ENCODE measurements around the gene LRRC17.

Gene LRRC17, protein sequence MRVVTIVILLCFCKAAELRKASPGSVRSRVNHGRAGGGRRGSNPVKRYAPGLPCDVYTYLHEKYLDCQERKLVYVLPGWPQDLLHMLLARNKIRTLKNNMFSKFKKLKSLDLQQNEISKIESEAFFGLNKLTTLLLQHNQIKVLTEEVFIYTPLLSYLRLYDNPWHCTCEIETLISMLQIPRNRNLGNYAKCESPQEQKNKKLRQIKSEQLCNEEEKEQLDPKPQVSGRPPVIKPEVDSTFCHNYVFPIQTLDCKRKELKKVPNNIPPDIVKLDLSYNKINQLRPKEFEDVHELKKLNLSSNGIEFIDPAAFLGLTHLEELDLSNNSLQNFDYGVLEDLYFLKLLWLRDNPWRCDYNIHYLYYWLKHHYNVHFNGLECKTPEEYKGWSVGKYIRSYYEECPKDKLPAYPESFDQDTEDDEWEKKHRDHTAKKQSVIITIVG
- total RNA-seq: 0 to 0.77 (median 0.15) reads per million in 17 experiments

DNA sequence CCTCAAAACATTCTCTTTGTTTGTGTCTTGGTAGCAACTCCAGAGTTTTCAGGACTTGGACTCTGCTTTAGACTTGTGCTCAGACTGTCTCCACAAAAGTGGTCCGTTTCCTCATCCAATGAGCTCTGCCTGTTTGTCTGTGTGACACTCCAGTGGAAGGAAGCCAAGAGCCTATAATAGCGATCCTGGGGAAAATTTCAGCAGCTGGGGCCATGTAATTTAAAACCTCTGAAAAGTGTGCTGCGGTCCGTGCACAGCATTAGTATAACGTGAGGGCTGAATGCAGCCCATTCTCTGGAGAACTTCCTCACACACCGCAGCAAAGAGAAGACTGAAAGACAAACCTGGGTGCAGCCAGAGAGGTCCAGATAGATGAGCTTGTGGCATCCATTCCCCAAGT lies at the start of gene LRRC17:
Gene LRRC17, plus strand, starts transcription at position 259 of the 400 bp plus-strand sequence. CDS start 20,914 bp downstream, outside the sequence.
- DNase-seq: no peak

DNA sequence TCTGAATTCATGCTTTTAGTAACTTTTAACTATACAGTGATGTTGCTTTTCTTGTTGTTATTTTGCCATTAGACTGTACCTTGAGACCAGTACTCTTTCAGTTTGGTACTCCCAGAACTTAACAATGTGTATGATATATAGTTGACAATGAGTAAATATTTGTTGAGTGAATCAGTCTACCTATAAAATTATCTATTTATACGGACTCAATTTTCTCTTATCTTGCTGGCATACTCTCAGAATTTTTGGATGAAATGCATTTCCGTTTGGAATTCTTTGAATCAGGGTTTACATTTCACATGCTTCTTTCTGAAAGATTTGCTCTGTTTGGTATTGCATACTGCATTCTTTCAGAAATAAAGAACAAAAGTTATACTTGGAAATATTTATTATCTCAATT lies 47.8 kb upstream of the LRRC17 start:
- DNase-seq: no peak

DNA sequence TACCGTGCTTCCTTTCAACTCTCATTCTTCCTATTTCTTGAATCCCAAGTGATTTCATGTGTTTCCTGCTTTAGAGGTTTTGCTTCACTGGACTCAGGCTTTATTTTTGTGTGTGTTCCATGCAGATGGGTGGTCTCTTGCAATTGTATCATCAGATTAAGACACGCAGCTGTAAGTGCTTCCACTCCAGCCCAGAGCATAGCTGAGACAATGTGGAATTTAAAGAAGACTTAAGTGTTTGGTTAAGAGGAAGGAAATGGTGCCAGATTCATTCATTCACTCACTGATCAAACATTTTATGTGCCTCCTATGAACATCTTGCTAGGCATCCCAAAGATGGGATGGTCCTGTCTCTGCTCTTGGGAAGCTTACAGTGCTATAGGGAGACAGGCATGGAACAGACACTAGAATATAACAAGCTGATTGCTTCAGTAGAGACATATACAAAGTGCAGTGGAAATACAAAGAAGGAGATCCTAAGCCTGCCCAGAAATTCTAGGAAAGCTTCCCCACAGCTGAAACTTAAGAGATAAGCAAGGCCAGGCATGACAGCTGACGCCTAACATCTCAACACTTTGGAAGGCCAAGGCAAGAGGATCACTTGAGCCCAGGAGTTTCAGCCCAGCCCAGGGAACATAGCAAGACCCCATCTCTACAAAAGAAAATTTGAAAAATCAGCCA lies 46.1 kb upstream of the LRRC17 start:
- DNase-seq: no peak

DNA sequence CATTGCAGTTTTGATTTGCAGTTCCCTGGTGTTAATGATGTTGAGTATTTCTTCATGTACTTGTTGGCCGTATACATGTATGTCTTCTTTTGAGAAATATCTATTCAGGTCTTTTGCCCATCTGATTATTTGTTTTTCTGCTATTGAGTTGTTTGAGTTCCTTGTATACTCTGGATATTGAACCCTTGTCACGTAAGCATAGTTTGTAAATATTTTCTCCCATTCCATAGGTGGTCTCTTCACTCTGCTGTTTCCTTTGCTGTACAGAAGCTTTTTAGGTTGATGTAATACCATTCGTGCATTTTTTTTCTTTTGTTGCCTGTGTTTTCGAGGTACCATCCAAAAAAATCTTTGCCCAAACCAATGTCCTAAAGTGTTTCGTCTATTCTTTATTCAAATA lies 43.6 kb upstream of the LRRC17 start:
- no peak for DNase-seq

DNA sequence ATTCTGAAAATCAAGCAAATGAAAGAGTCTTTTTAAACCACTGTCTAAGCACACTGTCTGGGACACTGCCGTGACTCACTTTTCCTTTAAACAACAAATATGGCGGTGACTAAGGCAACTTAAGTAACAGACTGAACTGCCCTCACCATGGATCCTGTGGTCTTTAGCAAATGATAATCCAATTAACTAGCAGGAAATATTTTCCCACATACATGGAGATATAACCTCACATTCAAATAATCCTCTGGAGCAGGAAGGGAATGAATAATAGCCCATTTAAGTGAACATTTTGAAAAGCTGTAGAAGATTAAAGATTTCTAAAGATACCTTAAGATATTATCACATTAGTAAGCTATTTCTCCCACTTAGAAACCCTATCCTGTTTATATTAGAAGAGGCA lies 40.3 kb upstream of the LRRC17 start:
- DNase-seq: no peak

DNA sequence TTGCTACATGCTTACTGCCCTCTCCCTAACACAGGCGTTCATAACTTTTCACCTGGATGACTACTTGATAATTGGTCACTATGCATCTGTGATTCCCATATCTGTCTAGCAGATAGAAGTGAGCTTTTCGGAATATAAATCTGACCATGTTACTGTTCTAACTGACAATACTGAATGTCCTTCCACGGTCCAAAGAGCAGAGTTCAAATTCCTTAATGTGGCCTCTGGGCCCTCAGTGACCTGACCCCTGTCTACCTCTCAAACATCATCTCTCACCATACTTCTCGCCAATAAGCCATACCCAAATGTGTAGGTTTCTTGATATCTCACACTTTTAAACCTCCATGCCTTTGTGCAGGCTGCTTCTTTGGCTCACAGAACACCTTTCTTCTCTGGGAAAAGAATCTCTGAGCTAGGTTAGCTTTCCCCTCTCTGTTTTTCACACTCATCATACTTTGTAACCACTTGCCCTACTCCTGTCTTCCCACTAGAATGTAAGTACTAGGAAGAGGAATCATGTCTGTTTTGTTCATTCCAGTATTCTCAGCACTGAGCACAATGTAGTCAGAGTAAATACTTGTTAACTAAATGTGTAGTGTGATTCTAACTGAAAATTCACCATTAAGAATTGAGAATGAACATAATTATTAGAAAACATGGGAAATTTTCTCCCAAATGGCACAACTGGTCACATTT lies 39.2 kb upstream of the LRRC17 start:
- no peak for DNase-seq

DNA sequence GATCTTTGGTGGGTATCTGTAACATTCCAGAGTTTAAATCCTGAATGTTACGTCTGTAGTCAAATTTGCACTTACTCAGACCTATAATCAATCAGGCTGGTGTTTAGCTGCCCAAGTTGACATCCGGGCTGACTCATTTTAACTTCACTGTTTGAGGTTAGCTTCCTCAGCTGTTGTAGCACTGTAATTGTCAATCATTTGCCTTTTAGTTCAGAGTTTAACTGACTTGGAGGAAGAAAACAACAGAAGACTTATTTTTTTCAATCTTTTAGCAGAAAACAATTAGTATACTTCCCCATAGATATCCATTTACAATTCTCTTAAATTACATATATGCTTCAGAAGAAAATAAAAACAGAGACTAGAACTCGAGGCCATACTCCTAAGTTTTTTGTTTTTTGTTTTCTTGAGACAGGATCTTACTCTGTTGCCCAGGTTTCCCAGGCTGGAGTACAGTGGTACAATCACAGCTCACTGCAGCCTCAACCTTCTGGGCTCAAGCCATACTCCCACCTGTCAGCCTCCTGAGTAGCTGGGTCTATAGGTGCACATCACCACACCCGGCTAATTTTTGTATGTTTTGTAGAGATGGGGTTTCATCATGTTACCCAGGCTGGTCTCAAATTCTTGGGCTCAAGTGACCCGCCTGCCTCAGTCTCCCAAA lies 38.5 kb upstream of the LRRC17 start:
- DNase-seq: peak in 3 of 4 experiments; percentile 41 to 56 (median 52)

DNA sequence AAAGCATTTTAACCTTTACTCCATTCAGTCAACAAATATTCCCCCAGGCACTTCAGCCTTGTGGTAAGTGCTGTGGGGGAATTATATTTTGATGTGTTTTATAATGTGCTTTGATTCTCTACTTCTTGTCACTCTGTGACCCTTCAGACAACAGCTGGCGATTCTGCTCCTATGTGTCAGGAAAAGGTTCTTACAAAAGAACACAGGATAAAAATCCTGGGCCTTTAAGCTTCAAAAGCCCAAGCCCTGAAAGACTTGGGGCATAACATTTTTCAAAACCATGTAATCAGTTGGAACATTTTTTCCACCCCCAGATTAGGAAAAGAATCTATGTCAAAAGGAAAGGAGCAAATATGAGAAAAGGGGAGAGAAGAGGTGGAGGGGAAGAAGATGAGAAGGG lies 37.8 kb upstream of the LRRC17 start:
- no peak for DNase-seq

DNA sequence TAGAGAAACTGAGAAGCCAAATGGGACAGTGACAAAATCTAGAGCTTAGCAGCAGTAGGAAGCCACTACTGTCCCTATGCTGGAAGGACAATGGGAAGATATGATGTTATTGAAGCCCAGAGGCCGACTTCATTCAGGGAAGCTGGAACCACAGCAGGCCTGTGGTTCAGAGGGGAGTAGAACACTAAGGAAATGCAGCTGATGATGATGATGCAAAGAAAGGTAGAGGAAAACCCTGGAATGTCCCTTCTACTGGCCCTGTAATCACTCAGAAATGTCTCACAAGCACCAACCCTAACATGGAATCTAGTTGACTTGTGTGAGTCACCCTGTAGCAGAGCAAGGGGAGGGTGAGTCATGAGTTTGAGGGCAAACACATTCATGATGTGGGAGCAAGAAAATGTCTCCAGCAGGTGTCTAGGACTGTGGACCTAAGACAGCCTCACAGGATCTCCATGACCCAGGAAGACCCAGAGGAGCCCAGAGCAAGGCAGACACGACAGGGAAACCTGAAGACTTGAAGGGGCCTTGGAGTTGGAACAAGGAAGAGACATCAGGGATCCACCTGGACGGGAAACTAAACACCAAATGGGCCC lies 37.0 kb upstream of the LRRC17 start:
- DNase-seq: peak; percentile 35 to 67 (median 56)

DNA sequence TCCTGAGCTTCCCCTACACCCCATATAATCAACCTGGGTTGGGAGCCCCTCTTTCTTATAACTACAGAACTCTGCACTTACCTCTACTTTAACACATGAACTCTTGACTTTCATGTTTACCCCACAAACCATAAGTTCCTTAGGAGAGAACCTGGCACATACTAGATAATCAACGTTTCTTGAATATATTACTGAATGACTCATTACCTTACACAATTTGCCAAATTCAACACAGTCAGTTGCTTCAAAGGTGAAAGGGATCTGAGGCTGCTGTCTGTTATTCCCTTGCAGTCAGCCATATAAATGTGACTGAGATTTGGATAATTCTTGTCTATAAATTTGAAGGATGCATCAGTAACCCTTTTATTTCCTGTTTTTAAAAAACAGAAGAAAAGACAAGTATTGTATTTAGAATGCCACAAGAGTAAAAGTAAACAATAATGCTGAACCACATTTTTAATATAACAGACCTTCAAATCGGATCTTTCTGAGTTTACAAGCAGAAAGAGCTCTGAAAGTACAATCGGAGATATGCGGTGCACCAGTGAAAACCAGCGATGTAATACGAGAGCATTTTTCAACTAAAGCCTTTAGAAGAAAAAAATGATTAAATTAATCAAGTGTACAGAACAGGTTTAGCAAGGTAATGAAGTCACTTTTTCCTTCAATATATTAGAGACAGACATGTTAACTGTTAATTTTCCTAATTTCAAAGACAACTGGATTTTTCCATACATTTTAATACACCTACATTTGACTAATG lies 29.5 kb upstream of the LRRC17 start:
- no peak for DNase-seq

DNA sequence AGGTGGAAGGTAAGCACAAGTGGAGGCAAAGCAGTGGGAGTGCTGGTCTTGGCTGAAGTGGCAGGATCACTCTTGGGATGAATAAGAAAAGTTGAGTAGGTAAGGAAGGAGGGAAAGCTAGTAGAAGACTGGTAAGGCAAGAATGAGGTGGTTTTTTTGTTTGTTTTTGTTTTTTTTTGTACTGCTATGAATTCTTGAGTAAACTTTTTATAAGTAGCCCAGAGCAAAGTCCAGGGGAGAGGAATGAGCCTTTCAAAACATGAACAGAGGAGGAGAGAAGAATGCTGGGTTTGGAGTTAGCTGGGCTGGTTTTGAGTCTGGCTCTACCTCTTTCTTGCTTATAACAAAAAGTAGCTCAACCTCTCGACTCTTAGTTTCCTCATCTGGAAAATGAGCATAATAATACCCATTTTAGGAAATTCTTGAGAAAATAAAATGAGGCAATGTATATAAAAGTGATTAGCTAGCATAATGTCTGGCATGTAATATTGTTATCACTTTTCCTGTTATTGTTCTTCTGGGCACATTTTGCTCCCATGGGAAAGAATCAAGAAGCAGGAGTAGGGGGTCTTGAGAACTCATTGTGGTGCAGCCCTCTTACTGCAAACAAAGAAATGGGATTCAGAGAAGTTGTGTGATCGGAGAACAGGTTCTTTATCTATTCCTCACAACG lies 24.1 kb upstream of the LRRC17 start:
- no peak for DNase-seq

DNA sequence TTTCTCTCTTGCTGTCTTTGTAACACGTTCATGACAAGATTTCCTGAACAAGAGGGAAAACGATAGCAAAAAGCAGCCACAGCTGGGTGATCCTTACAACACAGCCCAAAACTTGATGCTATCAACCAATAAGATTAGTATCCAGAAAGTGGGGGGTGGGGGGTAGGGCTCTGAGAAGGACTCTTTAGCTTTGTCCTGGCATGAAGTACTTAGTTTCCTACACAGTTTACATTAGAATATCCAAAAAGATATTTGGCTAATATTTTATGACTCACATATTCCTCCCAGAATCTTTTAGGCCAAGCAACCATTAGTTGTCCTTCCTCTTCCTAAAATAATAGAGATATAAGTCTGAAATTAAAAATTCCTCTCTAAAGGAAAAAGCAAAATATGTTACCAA lies 22.9 kb upstream of the LRRC17 start:
- no peak for DNase-seq

DNA sequence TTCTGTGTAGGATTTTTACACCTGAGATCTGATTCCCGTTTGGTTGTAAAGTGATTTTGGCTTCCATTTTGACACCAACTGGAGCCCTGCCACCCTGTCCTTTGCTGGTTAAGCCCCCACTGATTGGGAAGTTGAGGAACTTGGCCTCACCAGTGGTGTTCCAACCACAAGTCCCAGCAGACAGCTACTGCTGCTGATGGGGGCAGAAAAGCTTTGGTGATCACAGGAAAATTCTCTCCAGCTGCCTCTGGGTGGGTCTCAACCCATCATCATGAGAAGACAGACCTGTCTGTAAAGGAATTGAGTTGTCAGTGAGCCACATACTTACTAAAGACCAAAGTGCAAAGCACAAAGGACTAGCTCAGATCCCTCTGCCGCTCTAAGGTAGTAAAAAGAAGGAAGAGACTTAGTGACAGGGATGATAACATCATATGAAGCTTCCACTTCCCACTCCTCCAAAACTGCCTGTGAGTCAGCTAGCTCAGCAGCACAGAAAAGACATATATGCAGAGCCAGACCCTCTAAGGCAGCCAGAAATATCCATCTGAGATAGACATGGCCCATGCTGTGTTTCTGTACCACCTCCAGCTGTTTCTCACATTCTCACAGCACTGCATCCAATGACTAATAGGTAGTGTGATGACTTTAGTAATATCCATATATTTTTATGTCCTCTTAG lies 22.4 kb upstream of the LRRC17 start:
- peak; percentile 52 to 81 (median 73) for DNase-seq

DNA sequence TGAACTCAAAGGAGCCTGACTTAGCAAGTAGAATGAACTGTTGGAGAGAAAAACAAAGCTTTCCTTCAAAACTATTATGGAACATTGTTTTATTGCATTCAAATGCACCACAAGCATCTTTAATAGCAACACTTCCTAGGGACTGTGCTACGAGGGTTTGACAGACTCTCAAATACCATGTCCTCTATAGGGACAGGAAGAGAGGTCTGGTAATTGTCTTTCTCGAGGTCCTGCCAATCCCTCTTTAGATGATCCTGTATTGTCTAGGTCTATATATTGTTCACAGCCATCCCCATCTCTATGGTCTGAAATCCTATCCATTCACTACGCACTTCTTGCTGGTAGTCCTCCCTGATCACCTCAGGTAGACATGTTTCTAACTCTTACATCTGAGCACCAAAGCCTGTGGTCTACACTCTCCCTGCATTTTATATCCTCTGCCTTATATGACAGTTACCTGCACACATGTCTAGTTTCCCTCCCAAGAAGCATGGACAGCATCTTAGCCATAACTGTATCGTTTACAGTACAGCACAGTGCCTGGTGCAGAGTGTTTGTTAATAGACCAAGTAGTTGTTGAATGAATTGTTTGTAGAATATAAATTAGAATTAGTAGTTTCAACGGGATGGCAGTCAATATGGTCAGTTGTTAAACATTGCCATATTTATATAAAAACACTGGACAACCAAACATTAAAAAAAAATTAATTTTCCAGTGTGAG lies 21.7 kb upstream of the LRRC17 start:
- DNase-seq: no peak

DNA sequence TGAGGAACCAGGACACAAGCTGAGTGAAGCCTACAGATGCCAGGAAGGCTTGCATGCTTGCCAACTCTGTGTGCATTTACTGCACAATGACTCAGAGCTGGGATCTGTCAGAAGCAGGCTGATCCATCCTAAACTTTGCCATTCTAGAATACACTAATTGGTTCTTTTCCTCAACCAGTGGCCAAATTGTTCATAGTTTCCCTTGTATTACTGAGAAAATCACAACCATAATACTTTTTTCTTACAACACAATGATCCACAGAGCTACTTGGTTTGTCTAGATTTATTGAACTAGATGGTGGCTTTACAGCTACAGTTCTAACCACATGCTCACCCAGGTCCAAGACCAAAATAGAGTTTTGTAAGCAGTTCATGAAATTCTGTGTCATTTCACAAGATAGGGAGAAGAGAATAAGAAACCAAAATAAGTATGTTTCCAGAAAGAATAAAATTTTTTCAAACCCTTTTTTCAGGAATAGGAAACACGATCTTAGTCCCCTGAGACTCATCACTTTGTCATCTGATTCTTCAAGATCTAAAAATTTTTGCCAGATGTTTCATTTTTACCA lies 21.0 kb upstream of the LRRC17 start:
- peak in 3 of 4 experiments; percentile 22 to 51 (median 23) for DNase-seq

DNA sequence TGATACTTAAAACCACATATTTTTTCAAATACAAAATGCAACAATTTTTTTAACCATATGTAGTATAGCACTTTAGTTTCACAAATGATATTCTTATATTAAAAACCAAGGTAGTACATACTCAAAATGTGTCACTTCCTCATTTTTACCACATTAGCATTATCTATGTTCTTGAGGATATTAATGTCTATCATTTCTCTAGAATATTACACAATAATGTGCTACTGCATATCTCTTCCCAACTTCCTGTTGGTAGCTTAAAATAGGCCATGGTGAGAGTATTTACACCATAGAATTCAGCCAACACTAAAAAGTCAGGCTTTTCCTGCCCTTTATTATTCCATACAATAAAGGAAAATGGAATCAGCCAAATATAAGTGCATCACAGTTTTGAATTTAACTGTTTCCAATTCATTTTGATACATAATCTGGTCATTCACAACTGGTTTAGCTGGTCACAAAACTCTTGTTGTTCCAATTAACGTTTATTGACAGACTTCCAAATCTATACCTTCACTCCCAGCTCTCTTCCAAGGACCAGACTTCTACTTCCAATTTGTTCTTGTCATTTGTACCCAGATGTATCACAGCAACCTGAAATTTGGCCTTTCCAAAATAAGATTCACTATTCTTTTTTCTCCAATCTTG lies 20.0 kb upstream of the LRRC17 start:
- peak in 2 of 4 experiments; percentile 73 to 75 for DNase-seq

DNA sequence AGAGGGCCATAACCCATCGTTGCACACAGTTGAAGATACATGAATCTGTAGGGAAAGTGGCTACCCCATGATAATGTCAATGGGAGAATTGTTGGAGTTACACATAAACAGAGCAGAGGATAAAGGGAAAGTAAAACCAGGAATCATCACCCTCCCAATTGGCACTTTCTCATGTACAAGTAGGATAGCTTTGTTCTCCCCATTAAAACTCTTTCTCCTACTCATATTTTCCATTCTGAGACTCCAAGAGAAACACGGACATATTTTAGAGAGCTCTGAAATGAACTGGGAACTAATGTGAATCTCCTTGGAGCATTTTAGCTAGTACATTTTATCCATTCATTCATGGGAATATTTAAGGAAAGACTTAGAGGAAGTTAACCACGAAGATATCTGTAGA lies 17.2 kb upstream of the LRRC17 start:
- DNase-seq: no peak

DNA sequence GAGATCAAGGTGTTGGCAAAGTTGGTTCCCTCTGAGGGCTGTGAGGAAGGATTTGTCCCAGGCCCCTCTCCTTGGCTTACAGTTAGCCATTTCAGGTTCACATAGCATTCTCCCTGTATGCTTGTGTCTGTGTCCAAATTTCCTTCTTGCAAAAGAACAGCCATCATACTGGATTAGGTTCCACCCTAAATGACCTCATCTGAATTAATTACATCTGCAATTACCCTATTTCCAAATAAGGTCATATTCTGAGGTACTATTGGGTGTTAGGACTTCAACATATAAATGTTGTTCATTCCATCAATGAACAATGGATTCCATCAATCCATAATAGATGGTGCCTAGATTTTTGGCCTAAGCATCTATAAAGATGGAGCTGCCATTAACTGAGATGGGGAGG lies 16.2 kb upstream of the LRRC17 start:
- DNase-seq: no peak

DNA sequence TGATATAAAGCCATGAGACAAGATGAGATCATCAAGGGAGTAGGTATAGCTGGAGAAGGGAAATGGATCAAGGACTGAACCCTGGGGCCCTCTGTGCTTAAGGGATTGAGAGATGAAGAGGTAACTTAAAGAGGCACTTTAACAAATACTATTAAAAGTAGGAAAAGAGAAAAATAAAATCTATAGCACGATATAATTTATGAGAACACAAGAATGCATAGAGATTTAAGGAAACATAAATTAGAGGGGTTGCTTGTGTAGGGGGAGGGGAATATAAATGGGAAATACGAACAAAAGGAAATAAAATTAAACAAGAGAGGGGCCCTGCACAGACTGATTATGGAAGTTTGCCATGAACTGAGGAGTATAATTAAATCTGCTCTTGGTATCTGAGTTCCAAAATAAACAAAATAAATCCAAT lies 15.6 kb upstream of the LRRC17 start:
- DNase-seq: no peak
